AG09319 (cell line): ENCODE data around the gene HPN.
"Not testable (repeated sequence)": the region's sequence is repeated elsewhere in the genome, so short reads cannot be mapped to it uniquely, and the experiment has no call there.

Source experiments
- DNase-seq: peaks from one replicate; pipeline ENCODE4 v3.0.0-alpha.2; 2010; ENCODE audit warnings: low read depth; ENCODE audit errors: extremely low read depth
- CTCF ChIP-seq: IDR thresholded peaks from 2 replicates; pipeline ENCODE4 v1.5.1; 2011; ENCODE audit warnings: low read depth, mild to moderate bottlenecking, inconsistent platforms, low read length, moderate library complexity

Gene HPN

GRCh38 chr19:35026418-35026817, 15.1 kb upstream of the HPN start:
- DNase-seq = no peak
- TF ChIP-seq CTCF = no peak

GRCh38 chr19:35027009-35027408, 14.5 kb upstream of the HPN start:
- no peak for DNase-seq
- no peak for TF ChIP-seq CTCF

- no peak for DNase-seq
- no peak for TF ChIP-seq CTCF
Measured at GRCh38 chr19:35027851-35028599, 13.5 kb upstream of the HPN start.

- DNase-seq = not testable (repeated sequence)
Measured at GRCh38 chr19:35028600-35028885, 13.0 kb upstream of the HPN start.

GRCh38 chr19:35029275-35029736, 12.2 kb upstream of the HPN start:
- not testable (repeated sequence) for DNase-seq

- TF ChIP-seq CTCF = no peak
Measured at GRCh38 chr19:35029737-35030256, 11.7 kb upstream of the HPN start.

GRCh38 chr19:35030257-35031071, 11.1 kb upstream of the HPN start, which contains the start of gene SCN1B:
SCN1B (plus strand) TSS chr19:35030470; CDS start chr19:35030821, 351 bp downstream.
- no peak for TF ChIP-seq CTCF
- DNase-seq = no peak

More at GRCh38 chr19:35029737-35030256, 11.7 kb upstream of the HPN start:
- no peak for DNase-seq
